ENCODE measurements around the gene SLC51B. TPM values are rescaled to one million over a fixed set of nuclear protein-coding genes. Genes with fewer than 3 reads are reported as not detected.
A peak's percentile ranks its signal among the peaks of the same experiment; 100 is the strongest.

Gene SLC51B
- total RNA-seq, 1 donor from 2014 or later: 3.2 TPM

DNA sequence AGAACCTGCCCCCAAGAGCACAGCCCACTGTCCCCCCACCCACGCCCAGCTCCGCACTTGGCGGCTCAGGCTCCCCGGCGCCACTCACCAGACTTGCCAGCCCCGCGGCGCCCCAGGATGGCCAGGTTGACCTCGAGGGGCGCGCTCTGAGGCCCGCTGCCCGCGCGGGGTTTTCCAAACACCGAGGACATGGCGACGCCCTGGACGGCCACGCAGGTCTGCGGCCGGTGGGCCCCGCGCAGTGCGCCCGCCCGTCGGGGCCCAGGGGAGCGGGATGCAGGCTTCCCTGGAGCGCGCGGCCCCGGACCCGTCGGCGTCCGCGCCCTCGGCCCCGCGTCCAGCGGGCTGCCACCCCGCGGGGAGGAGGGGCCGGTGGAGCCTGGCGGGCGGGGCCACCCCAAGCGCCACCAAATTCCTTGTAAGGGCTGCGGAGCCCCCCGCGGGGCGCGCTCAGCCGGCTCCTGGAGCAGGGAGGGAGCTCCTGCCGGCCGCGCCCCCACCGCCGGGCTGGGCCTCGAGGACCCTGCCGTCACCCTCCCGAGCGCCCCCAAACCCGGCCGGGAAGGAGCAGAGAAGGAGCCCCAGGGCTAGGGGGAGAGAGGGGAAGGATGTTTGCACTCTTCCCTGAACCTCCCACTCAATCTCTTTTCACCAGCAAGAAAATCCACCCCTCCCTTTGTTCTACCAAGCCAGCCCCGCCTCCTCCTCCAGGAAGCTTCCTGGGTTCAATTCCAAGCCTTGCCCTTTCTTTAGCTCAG lies 22.6 kb downstream of the SLC51B start, which contains the start of gene RASL12:
Gene RASL12 (minus strand): TSS at position 347 of the 758 bp plus-strand sequence. CDS start 156 bp downstream, at position 191.
- Histone ChIP-seq H3K36me3 (no peaks in the 10 kb centered on the region), H3K27me3 (ENCODE audit: low read depth) (peaks cover 23% of the 10 kb centered on the region), H3K27ac (peak within 1 kb of the TSS; percentile 85), H3K9me3 (no peaks in the 10 kb centered on the region), H3K4me1 (peaks cover 26% of the 10 kb centered on the region), H3K4me3 (peak within 1 kb of the TSS; percentile 52)
- no peak for TF ChIP-seq CTCF (IDR thresholded peaks at IDR 0.05)
- peak; percentile 40 to 45 for ATAC-seq
- peak; percentile 47 for DNase-seq
- intact Hi-C loops (cut with DNase I): no loop called here

- intact Hi-C loops (cut with DNase I): no loop called here
- peak; percentile 15 for DNase-seq
- peaks cover 23% of the 10 kb centered on the region for H3K27me3 ChIP-seq (ENCODE audit: low read depth)
- ATAC-seq: no peak
- H3K36me3 ChIP-seq: no peaks in the 10 kb centered on the region
- peak overlapping the region; percentile 52 for H3K4me3 ChIP-seq
- peaks cover 24% of the 10 kb centered on the region for H3K4me1 ChIP-seq
- H3K27ac ChIP-seq: peak overlapping the region; percentile 85
- no peaks in the 10 kb centered on the region for H3K9me3 ChIP-seq
- no peak for TF ChIP-seq CTCF (IDR thresholded peaks at IDR 0.05)
Measured at GRCh38 chr15:65068403-65068788, 23.2 kb downstream of the SLC51B start.

DNA sequence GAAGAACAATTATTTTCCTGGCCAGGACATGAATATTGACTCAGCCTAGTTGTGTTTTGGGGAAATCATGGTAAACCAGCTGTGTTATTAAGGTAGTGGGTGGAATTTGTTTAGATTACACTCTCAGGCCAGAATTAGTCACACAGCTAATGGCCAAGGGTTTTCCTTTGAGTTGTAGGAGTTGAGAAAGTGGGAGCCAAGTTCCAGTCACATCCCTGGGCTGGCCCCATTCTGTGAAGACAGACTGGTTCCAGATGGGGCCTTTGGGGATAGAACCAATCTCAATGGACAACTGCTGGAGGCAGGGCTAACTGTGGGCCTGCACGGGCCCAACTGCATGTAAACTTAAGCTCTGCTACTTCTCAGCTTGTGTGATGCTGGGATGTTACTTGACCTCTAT lies 24.0 kb downstream of the SLC51B start:
- Histone ChIP-seq H3K9me3 (no peaks in the 10 kb centered on the region), H3K4me1 (peaks cover 20% of the 10 kb centered on the region), H3K27me3 (ENCODE audit: low read depth) (peaks cover 23% of the 10 kb centered on the region), H3K36me3 (no peaks in the 10 kb centered on the region), H3K27ac (peak overlapping the region; percentile 85), H3K4me3 (no peak overlapping the region)
- ATAC-seq: peak; percentile 68 to 74
- peak; percentile 41 for DNase-seq
- no peak for TF ChIP-seq CTCF (IDR thresholded peaks at IDR 0.05)
- intact Hi-C loops (cut with DNase I): no loop called here

GRCh38 chr15:65069779-65070546 lies 24.8 kb downstream of the SLC51B start:
- Histone ChIP-seq H3K9me3 (no peaks in the 10 kb centered on the region), H3K27me3 (ENCODE audit: low read depth) (peaks cover 23% of the 10 kb centered on the region), H3K4me3 (no peak overlapping the region), H3K36me3 (no peaks in the 10 kb centered on the region), H3K27ac (peak overlapping the region; percentile 62), H3K4me1 (peaks cover 20% of the 10 kb centered on the region)
- no peak for TF ChIP-seq CTCF (IDR thresholded peaks at IDR 0.05)
- ATAC-seq (no peak), DNase-seq (no peak)
- intact Hi-C loops (cut with DNase I): no loop called here

- no peaks in the 10 kb centered on the region for H3K36me3 ChIP-seq
- H3K9me3 ChIP-seq: no peaks in the 10 kb centered on the region
- H3K27me3 ChIP-seq (ENCODE audit: low read depth): peaks cover 18% of the 10 kb centered on the region
- intact Hi-C loops (cut with DNase I): no loop called here
- ATAC-seq (peak in 1 of 2 donors; percentile 25), DNase-seq (peak; percentile 44)
- peaks cover 20% of the 10 kb centered on the region for H3K4me1 ChIP-seq
- TF ChIP-seq CTCF (IDR thresholded peaks at IDR 0.05): no peak
- H3K4me3 ChIP-seq: no peak overlapping the region
- H3K27ac ChIP-seq: no peak overlapping the region
Measured at GRCh38 chr15:65071381-65071811, 26.2 kb downstream of the SLC51B start.
